HEK293T (cell line): Measurements from ENCODE around the gene BDH1.

Experiments
- BHLHE40 ChIP-seq: fragments of 450-650 bp; IDR thresholded peaks from 2 replicates; pipeline ENCODE4 v1.6.1; 2016; ENCODE audit warnings: mild to moderate bottlenecking, moderate library complexity, borderline replicate concordance
- ELF4 ChIP-seq: fragments of 450-650 bp; IDR thresholded peaks from 2 replicates; pipeline ENCODE4 v1.6.1; 2017; ENCODE audit warnings: antibody characterized with exemption
- FOXK2 ChIP-seq: fragments of 450-650 bp; IDR thresholded peaks from 2 replicates; pipeline ENCODE4 v1.6.1; 2016; ENCODE audit warnings: mild to moderate bottlenecking
- FOXM1 ChIP-seq: fragments of 450-650 bp; IDR thresholded peaks from 2 replicates; pipeline ENCODE4 v1.6.1; 2017; ENCODE audit warnings: mild to moderate bottlenecking, borderline replicate concordance
- HDGF ChIP-seq: fragments of 450-650 bp; IDR thresholded peaks from 2 replicates; pipeline ENCODE4 v1.6.1; 2017; ENCODE audit warnings: antibody characterized with exemption, borderline replicate concordance
- L3MBTL2 ChIP-seq: fragments of 450-650 bp; conservative IDR thresholded peaks from 2 replicates; pipeline ENCODE4 v1.6.1; 2016; ENCODE audit warnings: mild to moderate bottlenecking
- LEF1 ChIP-seq: fragments of 450-650 bp; IDR thresholded peaks from 2 replicates; pipeline ENCODE4 v1.6.1; 2017; ENCODE audit warnings: mild to moderate bottlenecking, borderline replicate concordance
- PKNOX1 ChIP-seq: fragments of 450-650 bp; IDR thresholded peaks from 2 replicates; pipeline ENCODE4 v1.6.1; 2016
- SP1 ChIP-seq: fragments of 450-650 bp; IDR thresholded peaks from 2 replicates; pipeline ENCODE4 v1.6.1; 2017
- SUZ12 ChIP-seq: fragments of 450-650 bp; IDR thresholded peaks from 2 replicates; pipeline ENCODE4 v1.6.1; 2016; ENCODE audit warnings: mild to moderate bottlenecking
- ZNF384 ChIP-seq: fragments of 450-650 bp; IDR thresholded peaks from 2 replicates; pipeline ENCODE4 v1.6.1; 2016

DNA sequence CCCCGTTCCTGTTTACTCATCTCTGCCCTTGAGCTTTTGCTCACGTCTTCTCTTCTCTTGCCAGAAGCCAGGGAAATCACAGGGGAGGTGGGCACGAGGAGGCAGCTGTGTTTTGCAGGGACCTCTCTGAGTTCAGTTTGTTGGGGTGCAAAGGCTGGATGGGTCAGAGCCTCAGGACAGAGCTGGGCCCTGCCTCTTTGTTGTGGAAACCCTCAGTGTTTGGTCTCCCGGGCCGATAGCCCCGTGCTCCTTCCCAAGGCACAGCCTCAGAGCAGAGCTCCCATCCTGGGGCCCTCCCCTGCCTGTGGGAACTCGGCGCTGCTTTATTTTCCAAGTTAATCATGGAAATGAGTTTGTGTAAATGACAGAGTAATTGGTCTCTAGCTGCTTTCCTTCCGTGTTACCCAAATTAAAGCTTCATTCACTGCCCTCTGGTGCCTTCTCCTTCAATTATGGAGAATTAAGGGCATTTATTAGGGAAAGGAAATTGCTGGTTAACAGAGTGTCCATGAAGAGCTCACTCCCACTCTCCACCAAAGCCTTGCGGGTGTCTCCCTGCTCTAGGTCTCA lies 40.9 kb downstream of the BDH1 start:
- TF ChIP-seq FOXM1 = no peak
- TF ChIP-seq BHLHE40 = no peak
- no peak for TF ChIP-seq SP1
- no peak for TF ChIP-seq ELF4
- TF ChIP-seq PKNOX1 = no peak
- no peak for TF ChIP-seq HDGF
- TF ChIP-seq LEF1 = no peak
- TF ChIP-seq SUZ12 = no peak
- TF ChIP-seq FOXK2 = no peak
- no peak for TF ChIP-seq L3MBTL2
- no peak for TF ChIP-seq ZNF384
